Measurements from ENCODE around the gene OR52H1.

OR52H1 gene

DNA sequence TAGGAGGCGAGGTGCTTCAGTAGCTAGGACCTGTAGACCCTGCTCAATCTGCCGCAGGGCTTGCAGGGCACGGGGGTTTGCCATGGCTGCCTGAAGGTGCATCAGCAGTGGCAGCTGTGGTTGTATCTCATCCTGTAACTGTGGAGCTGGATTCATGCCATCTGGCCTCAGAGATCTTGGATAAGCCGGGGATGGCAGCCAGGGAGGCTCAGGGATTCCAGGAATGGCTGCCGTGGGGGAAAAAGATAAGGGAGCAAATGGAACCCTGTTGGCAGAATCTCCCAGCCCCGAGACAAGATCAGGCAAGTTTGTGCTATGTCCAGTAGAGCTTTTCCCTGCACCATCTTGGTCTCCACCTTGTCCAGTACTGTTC, 40.4 kb downstream of the OR52H1 start:
- Histone ChIP-seq H3K27ac (ENCODE audit: low read length) (no peak overlapping the region), H3K4me1 (ENCODE audit: control insufficient read depth, insufficient read depth, low read length) (no peaks in the 10 kb centered on the region), H3K4me3 (ENCODE audit: low read length in 2 of 2) (no peak overlapping the region), H3K27me3 (ENCODE audit: control insufficient read depth in 1 of 2, insufficient read depth in 2 of 2, low read length in 2 of 2) (peaks cover 0 to 2% of the 10 kb centered on the region in 2 donors), H3K36me3 (ENCODE audit: control insufficient read depth in 2 of 2, insufficient read depth in 2 of 2, low read length in 2 of 2) (no peaks in the 10 kb centered on the region), H3K9ac (ENCODE audit: low read length in 2 of 2) (no peak overlapping the region), H3K9me3 (ENCODE audit: control insufficient read depth in 2 of 2, low read length in 2 of 2) (no peaks in the 10 kb centered on the region)

DNA sequence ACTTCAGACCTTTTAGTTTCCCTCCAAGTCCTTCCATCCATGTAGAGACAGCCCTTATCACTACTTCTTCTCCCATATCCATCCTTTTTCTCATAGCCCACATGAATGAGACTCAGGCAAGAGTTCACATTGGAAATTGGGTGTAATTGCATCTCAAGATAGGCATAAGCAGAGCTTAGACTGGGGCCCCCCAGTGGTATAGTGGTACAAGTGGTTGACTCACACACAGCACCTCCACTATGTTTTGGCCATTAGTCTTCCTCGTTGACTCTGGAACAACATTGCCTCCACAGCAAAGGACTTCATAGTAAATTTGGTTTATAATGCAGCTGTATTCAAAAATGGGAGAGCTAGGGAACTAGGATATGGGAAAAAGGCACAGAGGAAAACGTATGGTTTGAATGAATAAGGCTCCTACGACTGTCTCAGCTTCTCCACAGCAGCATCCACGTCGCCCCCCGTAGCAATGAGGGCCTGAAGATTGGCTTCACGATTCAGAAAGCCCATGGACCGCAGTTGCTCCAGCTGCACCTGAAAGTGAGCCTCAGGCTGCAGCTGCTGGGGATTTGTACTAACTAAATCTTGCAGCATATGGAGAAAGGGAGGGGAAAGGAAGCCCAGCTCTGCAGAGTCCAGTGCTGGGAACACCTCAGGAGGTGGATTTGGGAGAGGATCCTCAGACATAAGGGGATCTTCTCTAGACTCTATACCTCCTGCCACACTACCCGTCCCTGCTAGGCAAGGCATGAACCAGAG, 41.0 kb downstream of the OR52H1 start:
- H3K4me1 ChIP-seq (ENCODE audit: control insufficient read depth, insufficient read depth, low read length) = no peaks in the 10 kb centered on the region
- H3K36me3 ChIP-seq (ENCODE audit: control insufficient read depth in 2 of 2, insufficient read depth in 2 of 2, low read length in 2 of 2) = no peaks in the 10 kb centered on the region
- no peak overlapping the region for H3K9ac ChIP-seq (ENCODE audit: low read length in 2 of 2)
- H3K9me3 ChIP-seq (ENCODE audit: control insufficient read depth in 2 of 2, low read length in 2 of 2) = no peaks in the 10 kb centered on the region
- no peak overlapping the region for H3K27ac ChIP-seq (ENCODE audit: low read length)
- no peak overlapping the region for H3K4me3 ChIP-seq (ENCODE audit: low read length in 2 of 2)
- H3K27me3 ChIP-seq (ENCODE audit: control insufficient read depth in 1 of 2, insufficient read depth in 2 of 2, low read length in 2 of 2) = peaks cover 0 to 2% of the 10 kb centered on the region in 2 donors

DNA sequence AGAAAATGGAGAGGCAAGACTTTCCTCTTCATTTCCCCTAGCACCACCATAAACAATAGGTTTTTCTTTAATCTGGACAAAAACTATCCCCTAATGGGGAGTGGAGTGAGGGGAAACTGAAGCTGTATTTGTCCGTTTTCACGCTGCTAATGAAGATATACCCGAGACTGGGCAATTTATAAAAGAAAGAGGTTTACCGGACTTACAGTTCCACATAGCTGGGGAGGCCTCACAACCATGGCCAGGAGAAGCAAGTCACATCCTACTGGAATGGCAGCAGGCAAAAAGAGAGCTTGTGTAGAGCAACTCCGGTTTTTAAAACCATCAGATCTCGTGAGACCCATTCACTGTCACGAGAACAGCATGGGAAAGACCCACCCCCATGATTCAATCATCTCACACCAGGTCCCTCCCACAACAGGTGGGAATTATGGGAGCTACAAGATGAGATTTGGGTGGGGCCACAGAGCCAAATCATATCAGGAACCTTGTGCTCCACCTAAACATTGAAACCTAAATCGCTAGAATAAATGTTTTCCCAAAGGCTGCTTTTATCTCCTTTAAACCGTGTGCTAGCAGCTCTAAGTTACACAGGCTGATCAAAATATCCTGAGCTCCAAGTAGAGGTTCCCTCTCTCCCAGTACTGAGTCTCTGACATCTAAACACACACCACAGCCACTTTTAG, 42.8 kb downstream of the OR52H1 start:
- Histone ChIP-seq H3K27ac (ENCODE audit: low read length) (no peak overlapping the region), H3K9me3 (ENCODE audit: control insufficient read depth in 2 of 2, low read length in 2 of 2) (no peaks in the 10 kb centered on the region), H3K36me3 (ENCODE audit: control insufficient read depth in 2 of 2, insufficient read depth in 2 of 2, low read length in 2 of 2) (no peaks in the 10 kb centered on the region), H3K4me3 (ENCODE audit: low read length in 2 of 2) (no peak overlapping the region), H3K9ac (ENCODE audit: low read length in 2 of 2) (no peak overlapping the region), H3K4me1 (ENCODE audit: control insufficient read depth, insufficient read depth, low read length) (no peaks in the 10 kb centered on the region), H3K27me3 (ENCODE audit: control insufficient read depth in 1 of 2, insufficient read depth in 2 of 2, low read length in 2 of 2) (peaks cover 0 to 2% of the 10 kb centered on the region in 2 donors)

DNA sequence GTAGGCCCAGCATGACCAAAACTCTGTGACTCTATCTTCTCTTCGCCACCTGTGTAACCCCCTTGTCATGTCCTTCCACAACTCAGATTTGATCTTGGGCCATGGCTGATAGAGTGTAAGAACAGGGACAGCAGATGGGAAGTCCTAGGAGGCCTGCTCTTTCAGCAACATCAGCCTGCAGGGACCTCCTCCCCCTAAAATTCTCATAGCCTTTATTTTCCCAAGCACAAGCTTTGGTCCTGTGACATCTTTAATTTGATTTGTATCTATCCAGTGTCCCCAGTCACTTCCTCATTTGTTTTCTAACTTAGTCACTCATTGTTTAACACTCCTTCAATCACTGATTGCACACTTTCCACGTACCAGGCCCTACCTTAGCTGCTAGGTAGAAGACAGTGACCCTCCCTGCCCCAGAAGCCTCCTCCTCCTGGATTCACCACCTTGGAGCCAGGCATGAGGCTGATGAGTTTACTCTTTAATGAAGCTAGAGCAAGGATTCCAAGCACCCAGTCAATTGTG, 43.9 kb downstream of the OR52H1 start:
- Histone ChIP-seq H3K9ac (ENCODE audit: low read length in 2 of 2) (no peak overlapping the region), H3K27ac (ENCODE audit: low read length) (no peak overlapping the region)

DNA sequence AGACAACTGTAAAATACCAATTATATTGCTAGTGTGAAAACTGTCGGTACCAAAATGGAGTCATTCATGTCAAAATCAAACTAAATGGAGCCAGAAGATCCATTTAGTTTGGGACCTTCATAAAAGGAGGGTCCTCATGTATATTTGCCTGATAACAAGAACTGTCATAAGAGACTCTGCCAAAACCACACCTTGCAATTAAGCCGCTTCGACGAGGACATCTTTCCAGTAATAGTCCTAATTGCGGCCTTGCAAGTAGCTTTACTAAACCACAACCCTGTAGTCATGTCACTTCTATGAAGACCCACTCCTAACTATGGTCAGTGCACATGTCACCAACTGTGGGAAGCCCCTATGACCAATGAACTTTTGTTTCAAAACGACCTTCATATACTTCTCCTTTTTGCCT, 47.9 kb downstream of the OR52H1 start:
- Histone ChIP-seq H3K9me3 (ENCODE audit: control insufficient read depth in 2 of 2, low read length in 2 of 2) (no peaks in the 10 kb centered on the region), H3K27ac (ENCODE audit: low read length) (no peak overlapping the region), H3K27me3 (ENCODE audit: control insufficient read depth in 1 of 2, insufficient read depth in 2 of 2, low read length in 2 of 2) (no peaks in the 10 kb centered on the region), H3K9ac (ENCODE audit: low read length in 2 of 2) (no peak overlapping the region), H3K36me3 (ENCODE audit: control insufficient read depth in 2 of 2, insufficient read depth in 2 of 2, low read length in 2 of 2) (no peaks in the 10 kb centered on the region), H3K4me1 (ENCODE audit: control insufficient read depth, insufficient read depth, low read length) (no peaks in the 10 kb centered on the region), H3K4me3 (ENCODE audit: low read length in 2 of 2) (no peak overlapping the region)

More for the DNA sequence above, 43.9 kb downstream of the OR52H1 start:
- no peaks in the 10 kb centered on the region for H3K9me3 ChIP-seq (ENCODE audit: control insufficient read depth in 2 of 2, low read length in 2 of 2)
- H3K4me3 ChIP-seq (ENCODE audit: low read length in 2 of 2) = no peak overlapping the region
- H3K36me3 ChIP-seq (ENCODE audit: control insufficient read depth in 2 of 2, insufficient read depth in 2 of 2, low read length in 2 of 2) = no peaks in the 10 kb centered on the region
- no peaks in the 10 kb centered on the region for H3K4me1 ChIP-seq (ENCODE audit: control insufficient read depth, insufficient read depth, low read length)
- H3K27me3 ChIP-seq (ENCODE audit: control insufficient read depth in 1 of 2, insufficient read depth in 2 of 2, low read length in 2 of 2) = peaks cover 0 to 2% of the 10 kb centered on the region in 2 donors

DNA sequence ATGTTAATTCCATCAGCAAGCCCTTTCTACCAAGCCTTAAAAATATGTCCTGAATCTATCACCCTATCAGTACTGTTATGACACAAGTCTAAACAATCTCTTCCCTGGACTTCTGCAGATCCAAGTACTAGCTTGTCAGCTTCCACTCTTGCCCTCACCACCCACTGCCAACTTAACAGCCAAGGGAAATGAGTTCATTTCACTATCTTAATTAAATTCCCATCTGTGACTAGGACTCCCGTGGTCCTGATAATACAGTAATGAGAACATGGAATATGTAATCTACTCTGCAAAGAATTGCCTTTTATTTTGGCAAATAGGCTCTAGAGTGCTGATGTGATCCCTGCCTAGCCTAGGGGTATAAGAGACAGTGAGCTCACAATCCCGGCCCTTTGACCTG, 48.7 kb downstream of the OR52H1 start:
- H3K9me3 ChIP-seq (ENCODE audit: control insufficient read depth in 2 of 2, low read length in 2 of 2) = no peaks in the 10 kb centered on the region
- H3K9ac ChIP-seq (ENCODE audit: low read length in 2 of 2) = no peak overlapping the region
- H3K4me1 ChIP-seq (ENCODE audit: control insufficient read depth, insufficient read depth, low read length) = no peaks in the 10 kb centered on the region
- no peaks in the 10 kb centered on the region for H3K36me3 ChIP-seq (ENCODE audit: control insufficient read depth in 2 of 2, insufficient read depth in 2 of 2, low read length in 2 of 2)
- H3K4me3 ChIP-seq (ENCODE audit: low read length in 2 of 2) = no peak overlapping the region
- no peak overlapping the region for H3K27ac ChIP-seq (ENCODE audit: low read length)
- no peaks in the 10 kb centered on the region for H3K27me3 ChIP-seq (ENCODE audit: control insufficient read depth in 1 of 2, insufficient read depth in 2 of 2, low read length in 2 of 2)
